SK-N-SH (cell line): ENCODE data around the gene TBL1Y.

Source experiments
- FOXM1 ChIP-seq: IDR thresholded peaks from 2 replicates; pipeline ENCODE4 v1.4.0; 2012; ENCODE audit warnings: low read depth, mild to moderate bottlenecking
- TF ChIP-seq, protein P1 (sequence below): IDR thresholded peaks from 2 replicates; pipeline ENCODE4 v1.6.1; 2012; ENCODE audit warnings: mild to moderate bottlenecking, low read depth, low read length, moderate library complexity

DNA sequence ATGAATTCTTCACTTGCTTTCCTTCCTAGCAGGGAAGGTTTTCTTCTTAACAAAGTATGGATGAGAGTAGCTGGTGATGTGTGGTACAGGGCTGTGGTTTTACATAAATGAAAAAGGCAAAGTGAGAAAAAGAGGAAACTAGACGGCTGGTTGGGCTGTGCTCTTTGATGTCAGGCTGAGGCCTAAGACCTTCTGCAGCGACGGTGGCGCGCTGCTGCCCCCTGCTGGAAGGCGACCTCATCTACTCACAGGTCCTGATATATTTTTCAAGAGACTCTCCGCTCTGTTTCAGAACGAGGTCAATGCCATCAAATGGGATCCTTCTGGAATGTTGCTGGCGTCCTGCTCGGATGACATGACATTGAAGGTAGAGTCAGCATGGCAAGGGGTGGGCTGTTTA is 175.1 kb downstream of the TBL1Y start:
- TF ChIP-seq, protein P1, sequence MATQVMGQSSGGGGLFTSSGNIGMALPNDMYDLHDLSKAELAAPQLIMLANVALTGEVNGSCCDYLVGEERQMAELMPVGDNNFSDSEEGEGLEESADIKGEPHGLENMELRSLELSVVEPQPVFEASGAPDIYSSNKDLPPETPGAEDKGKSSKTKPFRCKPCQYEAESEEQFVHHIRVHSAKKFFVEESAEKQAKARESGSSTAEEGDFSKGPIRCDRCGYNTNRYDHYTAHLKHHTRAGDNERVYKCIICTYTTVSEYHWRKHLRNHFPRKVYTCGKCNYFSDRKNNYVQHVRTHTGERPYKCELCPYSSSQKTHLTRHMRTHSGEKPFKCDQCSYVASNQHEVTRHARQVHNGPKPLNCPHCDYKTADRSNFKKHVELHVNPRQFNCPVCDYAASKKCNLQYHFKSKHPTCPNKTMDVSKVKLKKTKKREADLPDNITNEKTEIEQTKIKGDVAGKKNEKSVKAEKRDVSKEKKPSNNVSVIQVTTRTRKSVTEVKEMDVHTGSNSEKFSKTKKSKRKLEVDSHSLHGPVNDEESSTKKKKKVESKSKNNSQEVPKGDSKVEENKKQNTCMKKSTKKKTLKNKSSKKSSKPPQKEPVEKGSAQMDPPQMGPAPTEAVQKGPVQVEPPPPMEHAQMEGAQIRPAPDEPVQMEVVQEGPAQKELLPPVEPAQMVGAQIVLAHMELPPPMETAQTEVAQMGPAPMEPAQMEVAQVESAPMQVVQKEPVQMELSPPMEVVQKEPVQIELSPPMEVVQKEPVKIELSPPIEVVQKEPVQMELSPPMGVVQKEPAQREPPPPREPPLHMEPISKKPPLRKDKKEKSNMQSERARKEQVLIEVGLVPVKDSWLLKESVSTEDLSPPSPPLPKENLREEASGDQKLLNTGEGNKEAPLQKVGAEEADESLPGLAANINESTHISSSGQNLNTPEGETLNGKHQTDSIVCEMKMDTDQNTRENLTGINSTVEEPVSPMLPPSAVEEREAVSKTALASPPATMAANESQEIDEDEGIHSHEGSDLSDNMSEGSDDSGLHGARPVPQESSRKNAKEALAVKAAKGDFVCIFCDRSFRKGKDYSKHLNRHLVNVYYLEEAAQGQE: no peak
- no peak for TF ChIP-seq FOXM1
